ENCODE results near the gene MEG3.

MEG3 gene

GRCh38 chr14:100787659-100788058 lies 38.3 kb upstream of the MEG3 start:
- TF ChIP-seq TARDBP (IDR thresholded peaks at IDR 0.05): no peak
- TF ChIP-seq LEF1 (IDR thresholded peaks at IDR 0.05; ENCODE audit: borderline replicate concordance): no peak
- TF ChIP-seq ELF4 (IDR thresholded peaks at IDR 0.05): no peak
- no peak for TF ChIP-seq HDGF (IDR thresholded peaks at IDR 0.05; ENCODE audit: borderline replicate concordance)
- no peak for TF ChIP-seq NFRKB (IDR thresholded peaks at IDR 0.05)
- TF ChIP-seq L3MBTL2 (conservative IDR thresholded peaks at IDR 0.05): no peak
- no peak for TF ChIP-seq ZNF384 (IDR thresholded peaks at IDR 0.05)
- no peak for TF ChIP-seq SP1 (IDR thresholded peaks at IDR 0.05)
- no peak for TF ChIP-seq ARNT (IDR thresholded peaks at IDR 0.05)
- no peak for TF ChIP-seq FOXK2 (IDR thresholded peaks at IDR 0.05)
- no peak for TF ChIP-seq BHLHE40 (IDR thresholded peaks at IDR 0.05; ENCODE audit: borderline replicate concordance)
- no peak for TF ChIP-seq PKNOX1 (IDR thresholded peaks at IDR 0.05)
- TF ChIP-seq FOXM1 (IDR thresholded peaks at IDR 0.05; ENCODE audit: borderline replicate concordance): no peak
- TF ChIP-seq FOXA1 (IDR thresholded peaks at IDR 0.05): no peak
- TF ChIP-seq CTBP1 (IDR thresholded peaks at IDR 0.05; ENCODE audit: borderline replicate concordance): no peak
- TF ChIP-seq SUZ12 (IDR thresholded peaks at IDR 0.05): no peak
- DNase-seq (ENCODE audit: extremely low spot score): no peak
- ChIA-PET CTCF (interaction anchor here (0.9 kb wide), 1 partner anchor 10 kb away, joined by 5 read pairs; no protein-coding TSS in a partner anchor), POLR2A (no interaction called here)

GRCh38 chr14:100788517-100788916 lies 37.4 kb upstream of the MEG3 start:
- CTCF ChIA-PET: no interaction called here
- POLR2A ChIA-PET: no interaction called here
- DNase-seq (ENCODE audit: extremely low spot score): no peak
- TF ChIP-seq TARDBP (IDR thresholded peaks at IDR 0.05) (no peak), CTBP1 (IDR thresholded peaks at IDR 0.05; ENCODE audit: borderline replicate concordance) (no peak), SP1 (IDR thresholded peaks at IDR 0.05) (no peak), ELF4 (IDR thresholded peaks at IDR 0.05) (no peak), L3MBTL2 (conservative IDR thresholded peaks at IDR 0.05) (no peak), NFRKB (IDR thresholded peaks at IDR 0.05) (no peak), ARNT (IDR thresholded peaks at IDR 0.05) (no peak), ZNF384 (IDR thresholded peaks at IDR 0.05) (no peak), HDGF (IDR thresholded peaks at IDR 0.05; ENCODE audit: borderline replicate concordance) (no peak), FOXM1 (IDR thresholded peaks at IDR 0.05; ENCODE audit: borderline replicate concordance) (no peak), PKNOX1 (IDR thresholded peaks at IDR 0.05) (no peak), SUZ12 (IDR thresholded peaks at IDR 0.05) (no peak), BHLHE40 (IDR thresholded peaks at IDR 0.05; ENCODE audit: borderline replicate concordance) (no peak)

- POLR2A ChIA-PET: no interaction called here
Measured at GRCh38 chr14:100788942-100789341, 37.0 kb upstream of the MEG3 start.

GRCh38 chr14:100789460-100790417 lies 36.2 kb upstream of the MEG3 start:
- ChIA-PET CTCF (interaction anchor here (0.6 to 0.8 kb wide), 3 partner anchors 20 to 872 kb away, joined by 3 to 4 read pairs (median 3); no protein-coding TSS in a partner anchor), POLR2A (no interaction called here)
- no peak for TF ChIP-seq FOXA1 (IDR thresholded peaks at IDR 0.05)
- TF ChIP-seq CTBP1 (IDR thresholded peaks at IDR 0.05; ENCODE audit: borderline replicate concordance): no peak
- no peak for TF ChIP-seq NFRKB (IDR thresholded peaks at IDR 0.05)
- no peak for TF ChIP-seq FOXK2 (IDR thresholded peaks at IDR 0.05)
- no peak for TF ChIP-seq ELF4 (IDR thresholded peaks at IDR 0.05)
- no peak for TF ChIP-seq TARDBP (IDR thresholded peaks at IDR 0.05)
- no peak for TF ChIP-seq ARNT (IDR thresholded peaks at IDR 0.05)
- TF ChIP-seq SUZ12 (IDR thresholded peaks at IDR 0.05): no peak
- TF ChIP-seq ZNF384 (IDR thresholded peaks at IDR 0.05): no peak
- no peak for TF ChIP-seq FOXM1 (IDR thresholded peaks at IDR 0.05; ENCODE audit: borderline replicate concordance)
- TF ChIP-seq SP1 (IDR thresholded peaks at IDR 0.05): no peak
- no peak for TF ChIP-seq LEF1 (IDR thresholded peaks at IDR 0.05; ENCODE audit: borderline replicate concordance)
- no peak for TF ChIP-seq BHLHE40 (IDR thresholded peaks at IDR 0.05; ENCODE audit: borderline replicate concordance)
- TF ChIP-seq L3MBTL2 (conservative IDR thresholded peaks at IDR 0.05): no peak
- TF ChIP-seq HDGF (IDR thresholded peaks at IDR 0.05; ENCODE audit: borderline replicate concordance): no peak
- no peak for TF ChIP-seq PKNOX1 (IDR thresholded peaks at IDR 0.05)
- DNase-seq (ENCODE audit: extremely low spot score): no peak

More at GRCh38 chr14:100788942-100789341, 37.0 kb upstream of the MEG3 start:
- TF ChIP-seq FOXA1 (IDR thresholded peaks at IDR 0.05): no peak
- no peak for TF ChIP-seq SP1 (IDR thresholded peaks at IDR 0.05)
- no peak for DNase-seq (ENCODE audit: extremely low spot score)
- CTCF ChIA-PET: interaction anchor here (0.6 to 0.7 kb wide), 2 partner anchors 112 to 871 kb away, joined by 3 to 4 read pairs; no protein-coding TSS in a partner anchor

- ChIA-PET POLR2A (no interaction called here), CTCF (interaction anchor here (0.5 kb wide), 1 partner anchor 1466 kb away, joined by 4 read pairs; no protein-coding TSS in a partner anchor)
- TF ChIP-seq BHLHE40 (IDR thresholded peaks at IDR 0.05; ENCODE audit: borderline replicate concordance): no peak
- TF ChIP-seq ZNF384 (IDR thresholded peaks at IDR 0.05): no peak
- no peak for TF ChIP-seq TARDBP (IDR thresholded peaks at IDR 0.05)
- TF ChIP-seq FOXK2 (IDR thresholded peaks at IDR 0.05): no peak
- no peak for TF ChIP-seq NFRKB (IDR thresholded peaks at IDR 0.05)
- no peak for TF ChIP-seq PKNOX1 (IDR thresholded peaks at IDR 0.05)
- no peak for TF ChIP-seq ELF4 (IDR thresholded peaks at IDR 0.05)
- TF ChIP-seq SP1 (IDR thresholded peaks at IDR 0.05): no peak
- TF ChIP-seq ARNT (IDR thresholded peaks at IDR 0.05): no peak
- TF ChIP-seq HDGF (IDR thresholded peaks at IDR 0.05; ENCODE audit: borderline replicate concordance): no peak
- no peak for DNase-seq (ENCODE audit: extremely low spot score)
Measured at GRCh38 chr14:100790502-100791347, 35.2 kb upstream of the MEG3 start.

All from HEK293T (cell line).